Transverse colon (tissue), 4 donors: ENCODE measurements around the gene AIG1. TPM values are rescaled to one million over a fixed set of nuclear protein-coding genes. Genes with fewer than 3 reads are reported as not detected.
"Not testable (repeated sequence)": the region's sequence is repeated elsewhere in the genome, so short reads cannot be mapped to it uniquely, and the experiment has no call there.

Experiments
- DNase-seq: peaks from one replicate; pipeline ENCODE4 v3.0.0-alpha.2; 2019
- H3K27ac ChIP-seq, 4 donors: fragments of 200-600 bp; sonication (generic); 2 replicates each; pipeline ENCODE4 v1.5.1; 2016 to 2018; ENCODE audit warnings: inconsistent platforms in 4 of 4
- H3K27me3 ChIP-seq: fragments of 200-600 bp; sonication (generic); 2 replicates; pipeline ENCODE4 v1.5.1; 2017; ENCODE audit warnings: inconsistent platforms
- H3K36me3 ChIP-seq, 4 donors: fragments of 200-600 bp; sonication (generic); 2 replicates each; pipeline ENCODE4 v1.5.1; 2017 to 2019; ENCODE audit warnings: inconsistent platforms in 4 of 4
- H3K4me1 ChIP-seq, 4 donors: fragments of 200-600 bp; sonication (generic); 2 replicates each; pipeline ENCODE4 v1.5.1; 2017 to 2020; ENCODE audit warnings: inconsistent platforms in 4 of 4
- H3K4me3 ChIP-seq, 4 donors: fragments of 200-600 bp; sonication (generic); 1 replicate in 1 of 4; 2 replicates in 3 of 4; pipeline versions ENCODE4 v1.5.1 to v1.6.1; 2017 to 2019; ENCODE audit warnings: inconsistent platforms in 4 of 4
- H3K9me3 ChIP-seq, 2 donors: fragments of 200-600 bp; sonication (generic); 2 replicates each; pipeline ENCODE4 v1.5.1; 2017 to 2019; ENCODE audit warnings: inconsistent platforms in 2 of 2
- CTCF ChIP-seq, 5 experiments: fragments of 200-600 bp in 3 of 5; fragments of 450-650 bp in 2 of 5; sonication (generic) in 3 of 5; IDR thresholded peaks; 1 replicate in 2 of 5; 2 replicates in 3 of 5; pipeline ENCODE4 v1.5.1; 2016 to 2017; ENCODE audit warnings: antibody characterized with exemption in 5 of 5, inconsistent platforms in 3 of 5, mild to moderate bottlenecking in 2 of 5, moderate library complexity in 1 of 5
- EP300 ChIP-seq: sonication (generic); formaldehyde crosslinking; IDR thresholded peaks from one replicate; pipeline ENCODE4 v1.6.1; 2017; ENCODE audit warnings: antibody characterized with exemption, low read depth
- POLR2A ChIP-seq: fragments of 450-650 bp; IDR thresholded peaks from one replicate; pipeline ENCODE4 v1.6.1; 2016; ENCODE audit warnings: antibody characterized with exemption, mild to moderate bottlenecking, moderate library complexity
- POLR2AphosphoS5 ChIP-seq, 3 donors: sonication (generic); formaldehyde crosslinking; IDR thresholded peaks; one replicate each; pipeline ENCODE4 v1.6.1; 2016; ENCODE audit warnings: antibody characterized with exemption in 3 of 3
- WGBS, 2 donors: methylation state at CpG; one replicate each; pipeline ENCODE4 v1.1.5; 2018; ENCODE audit warnings: low coverage in 1 of 2; 5-methylcytosine and 5-hydroxymethylcytosine counted together
- in situ Hi-C, 4 donors: fragments of 200-750 bp; cut with MboI; loops; one replicate each; pipeline versions ENCODE4 v1.15.0 to v1.15.1; 2017; ENCODE audit warnings: low sequenced_read_pairs in 3 of 4, low pct_ligation_motif_present in 1 of 4, low pct_unique_long_range_greater_than_20kb in 1 of 4
- intact Hi-C: fragments of 100-400 bp; cut with DNase I; formaldehyde crosslinking; loops from one replicate; pipeline ENCODE4 v1.15.1; 2023; ENCODE audit warnings: low total_unique reads
- total RNA-seq, 4 donors: library from RNA; depleted of rRNA; stranded (reverse); fragments of >200 nt; gene quantifications; one replicate each; pipeline ENCODE4 v1.1.0, GENCODE V29; 2016

Gene AIG1
- total RNA-seq, 4 donors from 2014 or later, result 16.5 to 38.2 (median 21.6) TPM

GRCh38 chr6:143166247-143166695 lies 105.6 kb downstream of the AIG1 start:
- Histone ChIP-seq H3K36me3 (no peaks in the 10 kb centered on the region), H3K4me3 (no peak overlapping the region), H3K27ac (no peak overlapping the region), H3K9me3 (no peaks in the 10 kb centered on the region), H3K27me3 (no peaks in the 10 kb centered on the region), H3K4me1 (no peaks in the 10 kb centered on the region)
- TF ChIP-seq POLR2A (no peak), CTCF (IDR thresholded peaks at IDR 0.05) (no peak), EP300 (no peak), POLR2AphosphoS5 (IDR thresholded peaks at IDR 0.05) (no peak)
- DNase-seq, result no peak
- WGBS, 2 donors, result 86 to 91% methylated on average over 5 of the region's 5 CpGs
- intact Hi-C loops, result no loop called here
- in situ Hi-C loops, result no loop called here

- Histone ChIP-seq H3K4me3 (no peak overlapping the region), H3K36me3 (no peaks in the 10 kb centered on the region), H3K4me1 (no peaks in the 10 kb centered on the region), H3K9me3 (no peaks in the 10 kb centered on the region), H3K27ac (no peak overlapping the region), H3K27me3 (no peaks in the 10 kb centered on the region)
- DNase-seq, result no peak
- intact Hi-C loops, result no loop called here
- no peak for TF ChIP-seq POLR2AphosphoS5 (IDR thresholded peaks at IDR 0.05)
- no peak for TF ChIP-seq POLR2A
- TF ChIP-seq CTCF (IDR thresholded peaks at IDR 0.05), result no peak
- no peak for TF ChIP-seq EP300
- WGBS, 2 donors, result 90 to 94% methylated on average over 2 of the region's 2 CpGs
- in situ Hi-C loops, result no loop called here
Measured at GRCh38 chr6:143167224-143167623, 106.5 kb downstream of the AIG1 start.

GRCh38 chr6:143168396-143168816 lies 107.7 kb downstream of the AIG1 start:
- H3K36me3 ChIP-seq, H3K4me1 ChIP-seq, H3K27ac ChIP-seq, H3K4me3 ChIP-seq, DNase-seq, H3K9me3 ChIP-seq, intact Hi-C loops, in situ Hi-C loops, H3K27me3 ChIP-seq: not testable (repeated sequence)
- whole genome bisulfite sequencing, 2 donors, result 96 to 100% methylated on average over 1 to 4 of the region's 4 CpGs

GRCh38 chr6:143169440-143169839 lies 108.8 kb downstream of the AIG1 start:
- intact Hi-C loops, result no loop called here
- in situ Hi-C loops, result no loop called here

More at GRCh38 chr6:143169440-143169839, 108.8 kb downstream of the AIG1 start:
- Histone ChIP-seq H3K27me3 (no peaks in the 10 kb centered on the region), H3K4me3 (no peak overlapping the region), H3K36me3 (no peaks in the 10 kb centered on the region), H3K27ac (no peak overlapping the region), H3K9me3 (no peaks in the 10 kb centered on the region), H3K4me1 (no peaks in the 10 kb centered on the region)
- no peak for DNase-seq
- TF ChIP-seq POLR2AphosphoS5 (IDR thresholded peaks at IDR 0.05), result no peak
- no peak for TF ChIP-seq EP300
- TF ChIP-seq CTCF (IDR thresholded peaks at IDR 0.05), result no peak
- TF ChIP-seq POLR2A, result no peak
